GM23248 (cell line): ENCODE data around the gene IRF8. TPM values are rescaled to one million over a fixed set of nuclear protein-coding genes. Genes with fewer than 3 reads are reported as not detected.
"Not testable (repeated sequence)": the region's sequence is repeated elsewhere in the genome, so short reads cannot be mapped to it uniquely, and the experiment has no call there.

ENCODE experiments used
- DNase-seq: peaks from one replicate; pipeline ENCODE4 v3.0.0-alpha.2; 2015
- H2AFZ ChIP-seq: fragments of 200-600 bp; sonication (generic); 2 replicates; pipeline ENCODE4 v1.6.1; 2016; ENCODE audit warnings: antibody characterized with exemption
- H3F3A ChIP-seq: fragments of 200-600 bp; sonication (generic); 2 replicates; pipeline ENCODE4 v1.6.1; 2016; ENCODE audit warnings: mild to moderate bottlenecking, antibody characterized with exemption, mixed run types; ENCODE audit not compliant: insufficient read depth
- H3K27ac ChIP-seq: fragments of 200-600 bp; sonication (generic); 2 replicates; pipeline ENCODE4 v1.5.1; 2016; ENCODE audit warnings: mild to moderate bottlenecking
- H3K27me3 ChIP-seq: fragments of 200-600 bp; sonication (generic); replicated peaks from 2 replicates; pipeline ENCODE4 v1.6.1; 2016; ENCODE audit warnings: mild to moderate bottlenecking; ENCODE audit not compliant: insufficient read depth
- H3K36me3 ChIP-seq: fragments of 200-600 bp; sonication (generic); 2 replicates; pipeline ENCODE4 v1.6.1; 2016; ENCODE audit warnings: low read depth, mild to moderate bottlenecking
- H3K4me1 ChIP-seq: fragments of 200-600 bp; sonication (generic); 2 replicates; pipeline ENCODE4 v1.6.1; 2016; ENCODE audit warnings: mild to moderate bottlenecking; ENCODE audit not compliant: insufficient read depth
- H3K4me2 ChIP-seq: fragments of 200-600 bp; sonication (generic); one replicate; pipeline ENCODE4 v1.6.1; 2016; ENCODE audit warnings: mild to moderate bottlenecking; ENCODE audit not compliant: unreplicated experiment
- H3K4me3 ChIP-seq: fragments of 200-600 bp; sonication (generic); 2 replicates; pipeline ENCODE4 v1.5.1; 2016; ENCODE audit warnings: mild to moderate bottlenecking
- H3K79me2 ChIP-seq: fragments of 200-600 bp; sonication (generic); 2 replicates; pipeline ENCODE4 v1.6.1; 2016; ENCODE audit warnings: mild to moderate bottlenecking; ENCODE audit not compliant: insufficient read depth
- H3K9ac ChIP-seq: fragments of 200-600 bp; sonication (generic); 2 replicates; pipeline ENCODE4 v1.6.1; 2016; ENCODE audit warnings: mild to moderate bottlenecking
- H3K9me2 ChIP-seq: fragments of 200-600 bp; sonication (generic); 2 replicates; pipeline ENCODE4 v1.6.1; 2016; ENCODE audit warnings: mixed run types, mild to moderate bottlenecking, moderate library complexity; ENCODE audit not compliant: insufficient read depth
- H3K9me3 ChIP-seq: fragments of 200-600 bp; sonication (generic); one replicate; pipeline ENCODE4 v1.6.1; 2017; ENCODE audit warnings: low read depth
- H4K20me1 ChIP-seq: fragments of 200-600 bp; sonication (generic); 2 replicates; pipeline ENCODE4 v1.6.0; 2016; ENCODE audit not compliant: insufficient read depth
- EZH2 ChIP-seq: fragments of 200-600 bp; sonication (generic); IDR thresholded peaks from 2 replicates; pipeline ENCODE4 v1.6.1; 2018; ENCODE audit warnings: antibody characterized with exemption, mild to moderate bottlenecking; ENCODE audit not compliant: insufficient read depth, poor library complexity, severe bottlenecking
- EZH2phosphoT487 ChIP-seq: fragments of 200-600 bp; sonication (generic); IDR thresholded peaks from 2 replicates; pipeline ENCODE4 v1.6.1; 2018; ENCODE audit warnings: antibody characterized with exemption, moderate library complexity, mild to moderate bottlenecking, low read depth; ENCODE audit not compliant: insufficient read depth
- WGBS, 2 experiments: methylation state at CpG; one replicate each; pipeline ENCODE4 v1.1.6; 2015 to 2017; ENCODE audit warnings: low lambda C conversion rate in 2 of 2, low coverage in 1 of 2; ENCODE audit errors: missing lambda C conversion rate in 2 of 2; 5-methylcytosine and 5-hydroxymethylcytosine counted together
- in situ Hi-C: fragments of 300-500 bp; cut with MboI; formaldehyde crosslinking; loops from 2 replicates; pipeline ENCODE4 v1.15.0; 2020
- polyA plus RNA-seq: library from polyadenylated mRNA; unstranded; fragments of >200 nt; fragmentation: Nextera tagmentation; extraction: Ambion mirVana; gene quantifications from 2 replicates; pipeline ENCODE4 v1.2.1, GENCODE V29; 2016
- total RNA-seq: library from RNA; depleted of rRNA; stranded (reverse); fragments of >200 nt; shearing (Covaris generic); gene quantifications from 2 replicates; pipeline ENCODE4 v1.2.3, GENCODE V29; 2014

IRF8 gene
- total and polyA plus RNA-seq, 2 experiments from 2014 or later, result 0.31 TPM; not detected in 1

- Histone ChIP-seq H3K4me1 (no peaks in the 10 kb centered on the region), H3K79me2 (no peaks in the 10 kb centered on the region), H3K27ac (no peak overlapping the region), H3K27me3 (peaks cover 73% of the 10 kb centered on the region), H3F3A (no peaks in the 10 kb centered on the region), H3K36me3 (no peaks in the 10 kb centered on the region), H2AFZ (no peak overlapping the region), H3K9ac (no peak overlapping the region), H3K9me3 (no peaks in the 10 kb centered on the region), H4K20me1 (no peaks in the 10 kb centered on the region), H3K9me2 (no peaks in the 10 kb centered on the region), H3K4me3 (no peak overlapping the region), H3K4me2 (no peak overlapping the region)
- 40 to 45% methylated on average over 6 of the region's 6 CpGs for WGBS, 2 experiments
- in situ Hi-C loops, result no loop called here
- TF ChIP-seq EZH2phosphoT487, result no peak
- no peak for TF ChIP-seq EZH2
- no peak for DNase-seq
These were observed 4.6 kb downstream of the IRF8 start for GRCh38 chr16:85903559-85903958.

- peaks cover 70% of the 10 kb centered on the region for H3K27me3 ChIP-seq
- H3K27ac ChIP-seq, result no peak overlapping the region
- no peaks in the 10 kb centered on the region for H4K20me1 ChIP-seq
- no peak overlapping the region for H3K4me2 ChIP-seq
- DNase-seq, result no peak
- no peaks in the 10 kb centered on the region for H3K36me3 ChIP-seq
- 62 to 69% methylated on average over 20 of the region's 20 CpGs for WGBS, 2 experiments
- no peak overlapping the region for H3K4me3 ChIP-seq
- TF ChIP-seq EZH2phosphoT487 (no peak), EZH2 (no peak)
- no peaks in the 10 kb centered on the region for H3K79me2 ChIP-seq
- no peaks in the 10 kb centered on the region for H3F3A ChIP-seq
- no peak overlapping the region for H2AFZ ChIP-seq
- H3K9me3 ChIP-seq, result no peaks in the 10 kb centered on the region
- no peaks in the 10 kb centered on the region for H3K9me2 ChIP-seq
- H3K4me1 ChIP-seq, result no peaks in the 10 kb centered on the region
- in situ Hi-C loops, result no loop called here
- no peak overlapping the region for H3K9ac ChIP-seq
These were observed 6.4 kb downstream of the IRF8 start for GRCh38 chr16:85905110-85906095.

- Histone ChIP-seq H3K36me3 (no peaks in the 10 kb centered on the region), H3K9me3 (no peaks in the 10 kb centered on the region), H3K79me2 (no peaks in the 10 kb centered on the region), H3K4me2 (no peak overlapping the region), H3F3A (no peaks in the 10 kb centered on the region), H3K9ac (no peak overlapping the region), H3K4me3 (no peak overlapping the region), H3K4me1 (no peaks in the 10 kb centered on the region), H3K27ac (no peak overlapping the region), H3K27me3 (peaks cover 70% of the 10 kb centered on the region), H2AFZ (no peak overlapping the region), H3K9me2 (no peaks in the 10 kb centered on the region), H4K20me1 (no peaks in the 10 kb centered on the region)
- in situ Hi-C loops, result no loop called here
- TF ChIP-seq EZH2phosphoT487, result no peak
- TF ChIP-seq EZH2, result no peak
- DNase-seq, result no peak
- WGBS, 2 experiments, result 68 to 73% methylated on average over 13 of the region's 13 CpGs
These were observed 7.4 kb downstream of the IRF8 start for GRCh38 chr16:85906349-85906748.

- H3K9me3 ChIP-seq, H3K9me2 ChIP-seq, H3K4me2 ChIP-seq, H3K79me2 ChIP-seq, H3F3A ChIP-seq, H2AFZ ChIP-seq, in situ Hi-C loops, DNase-seq, H3K36me3 ChIP-seq, H3K4me1 ChIP-seq, H4K20me1 ChIP-seq, H3K27ac ChIP-seq, H3K4me3 ChIP-seq, H3K9ac ChIP-seq: not testable (repeated sequence)
- peaks cover 70% of the 10 kb centered on the region for H3K27me3 ChIP-seq
- 83 to 87% methylated on average over 9 of the region's 9 CpGs for WGBS, 2 experiments
These were observed 8.3 kb downstream of the IRF8 start for GRCh38 chr16:85907231-85907630.
